Measurements from ENCODE around the gene CASD1.
A peak's percentile ranks its signal among the peaks of the same experiment; 100 is the strongest.

The CASD1 gene

DNA sequence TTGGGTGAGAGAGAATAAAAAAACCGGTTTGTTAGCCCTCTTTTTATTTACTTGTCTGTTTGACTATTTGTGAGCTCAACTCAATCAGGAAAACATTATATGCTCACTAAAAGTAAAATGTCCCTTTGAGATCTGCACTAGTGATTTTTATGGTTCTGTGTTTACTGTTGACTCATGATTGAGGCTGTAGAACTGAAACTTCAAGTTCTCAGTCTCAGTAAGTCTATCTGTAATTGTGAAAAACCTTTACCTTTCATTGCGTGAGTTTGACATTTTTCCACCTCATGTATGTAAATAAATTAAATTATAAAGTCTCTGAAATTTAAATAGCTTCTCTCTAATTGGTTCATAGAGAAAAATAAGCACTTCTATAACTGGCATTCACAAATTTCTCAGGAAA lies 17.0 kb upstream of the CASD1 start:
- Histone ChIP-seq H3K36me3 (no peaks in the 10 kb centered on the region), H3K4me3 (ENCODE audit: low read depth, low read length) (no peak overlapping the region), H3K9me3 (no peaks in the 10 kb centered on the region), H3K4me1 (peaks cover under 1% of the 10 kb centered on the region; the same call in 1 of the 2 replicates), H3K27me3 (no peaks in the 10 kb centered on the region)
- DNase-seq = no peak
- TF ChIP-seq, protein P1, sequence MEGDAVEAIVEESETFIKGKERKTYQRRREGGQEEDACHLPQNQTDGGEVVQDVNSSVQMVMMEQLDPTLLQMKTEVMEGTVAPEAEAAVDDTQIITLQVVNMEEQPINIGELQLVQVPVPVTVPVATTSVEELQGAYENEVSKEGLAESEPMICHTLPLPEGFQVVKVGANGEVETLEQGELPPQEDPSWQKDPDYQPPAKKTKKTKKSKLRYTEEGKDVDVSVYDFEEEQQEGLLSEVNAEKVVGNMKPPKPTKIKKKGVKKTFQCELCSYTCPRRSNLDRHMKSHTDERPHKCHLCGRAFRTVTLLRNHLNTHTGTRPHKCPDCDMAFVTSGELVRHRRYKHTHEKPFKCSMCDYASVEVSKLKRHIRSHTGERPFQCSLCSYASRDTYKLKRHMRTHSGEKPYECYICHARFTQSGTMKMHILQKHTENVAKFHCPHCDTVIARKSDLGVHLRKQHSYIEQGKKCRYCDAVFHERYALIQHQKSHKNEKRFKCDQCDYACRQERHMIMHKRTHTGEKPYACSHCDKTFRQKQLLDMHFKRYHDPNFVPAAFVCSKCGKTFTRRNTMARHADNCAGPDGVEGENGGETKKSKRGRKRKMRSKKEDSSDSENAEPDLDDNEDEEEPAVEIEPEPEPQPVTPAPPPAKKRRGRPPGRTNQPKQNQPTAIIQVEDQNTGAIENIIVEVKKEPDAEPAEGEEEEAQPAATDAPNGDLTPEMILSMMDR (IDR thresholded peaks at IDR 0.05; ENCODE audit: low read depth, low read length) = no peak

DNA sequence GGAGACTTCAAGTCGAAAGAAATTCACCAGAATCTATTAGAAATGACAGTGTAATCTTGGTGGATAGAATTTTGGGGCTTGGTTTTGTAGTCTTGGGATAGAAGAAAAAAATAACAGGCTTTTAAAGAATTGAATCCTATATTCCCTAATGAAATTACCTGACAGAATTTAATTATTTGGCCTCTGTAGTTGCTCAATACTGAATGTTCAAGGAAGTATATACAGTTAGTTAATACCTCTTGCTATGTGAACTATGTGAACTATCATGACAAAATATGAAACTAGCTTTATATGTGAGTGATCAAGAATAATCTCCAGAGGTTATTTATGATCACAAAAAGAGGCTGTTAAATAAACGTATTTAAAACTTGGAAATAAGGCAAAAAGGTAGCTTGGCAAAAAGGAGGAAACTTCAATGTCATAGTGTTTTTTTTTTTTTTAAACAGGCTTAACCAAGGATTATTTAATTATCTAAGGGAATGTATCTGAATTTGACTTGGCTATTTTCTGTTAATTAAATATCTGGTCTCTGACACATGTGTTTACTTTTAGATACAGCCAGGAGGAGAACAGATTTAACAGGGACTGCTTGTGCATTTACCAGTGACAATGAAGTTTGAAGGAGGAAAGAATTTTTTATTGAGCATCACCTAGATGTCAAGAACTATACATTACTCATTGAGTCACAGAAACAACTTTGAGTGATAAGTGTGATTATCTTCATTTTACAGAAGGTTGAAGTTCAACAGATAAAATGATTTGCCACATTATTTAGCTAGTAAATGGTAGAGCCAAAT lies 11.5 kb upstream of the CASD1 start:
- Histone ChIP-seq H3K4me1 (peaks cover 8% of the 10 kb centered on the region; the same call in 1 of the 2 replicates), H3K4me3 (ENCODE audit: low read depth, low read length) (no peak overlapping the region), H3K36me3 (no peaks in the 10 kb centered on the region), H3K9me3 (no peaks in the 10 kb centered on the region), H3K27me3 (no peaks in the 10 kb centered on the region)
- TF ChIP-seq, protein P1 (IDR thresholded peaks at IDR 0.05; ENCODE audit: low read depth, low read length) = no peak
- DNase-seq = no peak

DNA sequence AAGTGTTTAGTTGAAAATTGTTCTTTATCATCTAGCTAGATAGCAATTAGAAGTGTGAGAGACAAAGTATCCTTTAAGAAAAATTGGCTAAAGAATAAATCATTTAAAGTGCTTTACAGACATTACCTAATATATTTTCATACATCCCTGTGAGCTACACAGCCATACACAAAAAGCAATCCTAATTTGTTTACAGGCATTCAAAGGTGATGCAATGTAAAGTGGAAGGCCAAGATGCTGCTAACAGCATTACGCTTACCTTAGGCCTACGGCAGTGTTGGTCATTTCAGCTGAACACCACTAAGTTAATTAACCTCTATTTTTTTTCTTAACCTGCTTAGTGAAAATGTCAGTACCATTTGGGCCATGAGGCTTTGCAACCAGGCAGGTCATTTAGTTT lies 10.7 kb upstream of the CASD1 start:
- Histone ChIP-seq H3K36me3 (no peaks in the 10 kb centered on the region), H3K27me3 (no peaks in the 10 kb centered on the region), H3K4me3 (ENCODE audit: low read depth, low read length) (no peak overlapping the region), H3K9me3 (no peaks in the 10 kb centered on the region), H3K4me1 (peaks cover 8% of the 10 kb centered on the region; the same call in 1 of the 2 replicates)
- TF ChIP-seq, protein P1 (IDR thresholded peaks at IDR 0.05; ENCODE audit: low read depth, low read length) = no peak
- no peak for DNase-seq

DNA sequence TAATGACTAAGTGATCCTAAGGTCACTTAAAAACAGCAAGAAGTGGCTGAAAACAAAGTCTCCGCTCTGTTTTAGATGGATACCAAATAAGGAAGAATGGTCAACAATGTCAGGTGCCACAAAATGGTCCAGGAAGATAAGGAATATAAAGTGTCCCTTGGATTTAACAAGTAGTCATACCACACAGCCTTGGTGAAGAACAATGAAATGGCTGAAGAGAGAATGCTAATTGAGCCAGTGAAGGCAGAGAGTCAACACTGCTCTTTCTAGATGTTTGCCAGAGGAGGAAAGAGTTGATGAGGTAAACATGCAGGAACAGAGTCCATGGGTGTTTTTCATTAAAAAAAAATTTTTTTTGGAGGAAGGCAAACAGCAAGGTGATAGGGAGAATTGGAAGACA lies 2.1 kb upstream of the CASD1 start:
- peaks cover 3% of the 10 kb centered on the region; the same call in 1 of the 2 replicates for H3K4me1 ChIP-seq
- H3K27me3 ChIP-seq = no peaks in the 10 kb centered on the region
- TF ChIP-seq, protein P1 (IDR thresholded peaks at IDR 0.05; ENCODE audit: low read depth, low read length) = no peak
- no peak overlapping the region for H3K4me3 ChIP-seq (ENCODE audit: low read depth, low read length)
- H3K9me3 ChIP-seq = no peaks in the 10 kb centered on the region
- H3K36me3 ChIP-seq = no peaks in the 10 kb centered on the region
- DNase-seq = no peak

DNA sequence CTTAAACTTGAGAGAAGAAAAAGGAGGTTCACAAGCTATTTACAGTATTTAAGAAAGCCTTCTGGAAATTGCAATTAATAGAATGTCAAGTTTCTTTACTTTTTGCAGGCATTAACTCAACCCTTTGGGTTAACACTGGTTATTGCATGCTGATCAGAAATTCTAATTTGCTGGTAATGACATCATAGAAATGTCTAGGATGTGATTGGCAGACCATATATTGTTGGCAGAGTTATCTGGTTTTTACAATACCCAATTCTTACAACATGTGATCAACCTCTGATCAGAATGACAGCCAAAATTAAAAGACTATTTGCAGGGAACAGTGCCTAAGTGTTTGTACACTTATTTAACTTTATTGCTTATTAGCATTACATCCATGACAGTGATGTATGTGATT lies 1.6 kb upstream of the CASD1 start:
- TF ChIP-seq, protein P1 (IDR thresholded peaks at IDR 0.05; ENCODE audit: low read depth, low read length) = no peak
- Histone ChIP-seq H3K4me3 (ENCODE audit: low read depth, low read length) (no peak overlapping the region), H3K9me3 (no peaks in the 10 kb centered on the region), H3K4me1 (peaks cover 3% of the 10 kb centered on the region; the same call in 1 of the 2 replicates), H3K27me3 (no peaks in the 10 kb centered on the region), H3K36me3 (no peaks in the 10 kb centered on the region)
- DNase-seq = no peak

DNA sequence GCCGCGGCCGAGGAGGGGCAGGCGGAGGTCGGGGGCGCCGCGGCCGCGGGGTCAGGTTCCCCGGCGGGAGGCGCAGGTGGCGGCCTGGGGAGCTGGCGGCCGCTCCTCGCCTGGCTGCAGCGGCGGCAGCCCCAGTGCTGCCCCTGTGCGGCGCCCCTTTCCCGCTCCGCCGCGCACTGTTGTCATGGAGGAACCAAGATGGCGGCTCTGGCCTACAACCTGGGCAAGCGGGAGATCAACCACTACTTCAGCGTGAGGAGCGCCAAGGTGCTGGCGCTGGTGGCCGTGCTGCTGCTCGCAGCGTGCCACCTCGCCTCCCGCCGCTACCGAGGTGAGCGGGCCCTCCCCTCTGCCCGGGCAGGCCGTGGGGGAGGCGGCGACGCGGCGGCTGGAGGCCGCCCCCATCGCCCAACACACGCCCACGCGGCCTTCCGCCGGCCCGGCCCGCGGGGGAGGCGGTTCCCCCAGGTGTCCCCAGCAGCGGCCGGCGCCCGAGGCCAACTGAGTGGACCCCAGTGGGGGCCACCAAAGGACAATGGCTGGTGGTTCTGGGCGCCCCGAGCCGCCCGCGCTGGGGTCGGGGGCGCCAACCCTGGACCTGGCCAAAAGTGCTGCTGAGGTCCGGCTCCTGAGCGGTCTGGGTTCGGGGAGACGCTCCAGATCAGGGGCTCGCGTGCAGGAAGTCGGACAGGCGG lies 425 bp downstream of the CASD1 start:
- peak; percentile 77 for DNase-seq
- H3K27me3 ChIP-seq = no peaks in the 10 kb centered on the region
- H3K9me3 ChIP-seq = no peaks in the 10 kb centered on the region
- H3K36me3 ChIP-seq = no peaks in the 10 kb centered on the region
- H3K4me3 ChIP-seq (ENCODE audit: low read depth, low read length) = peak overlapping the region; percentile 79
- TF ChIP-seq, protein P1 (IDR thresholded peaks at IDR 0.05; ENCODE audit: low read depth, low read length) = peak; percentile 33; the same call in 1 of the 2 replicates
- H3K4me1 ChIP-seq = peaks cover 5% of the 10 kb centered on the region; the same call in 1 of the 2 replicates
